Spleen (tissue), 11 donors: Measurements from ENCODE around the gene MTX1. TPM values are rescaled to one million over a fixed set of nuclear protein-coding genes. Genes with fewer than 3 reads are reported as not detected.

Experiments used
- DNase-seq: peaks from one replicate; pipeline ENCODE4 v3.0.0-alpha.2; 2020
- H3K27ac ChIP-seq, 8 donors: fragments of 200-600 bp; sonication (generic) in 7 of 8; 1 replicate in 4 of 8; 2 replicates in 4 of 8; pipeline versions ENCODE4 v1.5.0 to v1.8.0; 2016 to 2021; ENCODE audit warnings: inconsistent platforms in 4 of 8, mild to moderate bottlenecking in 4 of 8, moderate library complexity in 1 of 8
- H3K27me3 ChIP-seq, 7 donors: fragments of 200-600 bp; sonication (generic) in 6 of 7; replicated peaks in 1 of 7; 1 replicate in 4 of 7; 2 replicates in 3 of 7; pipeline versions ENCODE4 v1.5.0 to v1.8.0; 2016 to 2021; ENCODE audit warnings: inconsistent platforms in 3 of 7, mild to moderate bottlenecking in 1 of 7
- H3K36me3 ChIP-seq, 6 donors: fragments of 200-600 bp; sonication (generic) in 5 of 6; 1 replicate in 4 of 6; 2 replicates in 2 of 6; pipeline versions ENCODE4 v1.5.0 to v1.8.0; 2016 to 2021; ENCODE audit warnings: inconsistent platforms in 2 of 6
- H3K4me1 ChIP-seq, 6 donors: fragments of 200-600 bp; sonication (generic) in 5 of 6; 1 replicate in 3 of 6; 2 replicates in 3 of 6; pipeline versions ENCODE4 v1.5.0 to v1.8.0; 2016 to 2021; ENCODE audit warnings: inconsistent platforms in 3 of 6
- H3K4me3 ChIP-seq, 8 donors: fragments of 200-600 bp; sonication (generic) in 7 of 8; 1 replicate in 4 of 8; 2 replicates in 4 of 8; pipeline versions ENCODE4 v1.5.0 to v1.8.0; 2016 to 2021; ENCODE audit warnings: inconsistent platforms in 4 of 8, mild to moderate bottlenecking in 4 of 8, moderate library complexity in 2 of 8
- H3K9me3 ChIP-seq, 8 donors: fragments of 200-600 bp; sonication (generic) in 7 of 8; 1 replicate in 4 of 8; 2 replicates in 4 of 8; pipeline versions ENCODE4 v1.5.0 to v1.8.0; 2016 to 2021; ENCODE audit warnings: inconsistent platforms in 4 of 8
- POLR2A ChIP-seq, 3 donors: fragments of 450-650 bp; IDR thresholded peaks; one replicate each; pipeline ENCODE4 v1.5.1; 2017; ENCODE audit warnings: antibody characterized with exemption in 3 of 3, mild to moderate bottlenecking in 1 of 3
- POLR2AphosphoS5 ChIP-seq, 3 donors: sonication (generic); formaldehyde crosslinking; IDR thresholded peaks; one replicate each; pipeline ENCODE4 v1.5.1; 2017; ENCODE audit warnings: antibody characterized with exemption in 3 of 3
- WGBS, 5 donors: extraction: QIAGEN DNeasy Blood & Tissue Kit in 3 of 5; methylation state at CpG; one replicate each; pipeline versions ENCODE4 v1.1.5 to v1.1.7; 2013 to 2018; 5-methylcytosine and 5-hydroxymethylcytosine counted together
- intact Hi-C: fragments of 100-400 bp; cut with DNase I; formaldehyde crosslinking; loops from one replicate; pipeline ENCODE4 v1.15.0; 2023; ENCODE audit warnings: low total_unique reads
- polyA plus RNA-seq, 3 donors: library from polyadenylated mRNA; stranded (reverse); fragments of 200-250 nt; gene quantifications; one replicate each; pipeline ENCODE4 v1.2.1, GENCODE V29; 2013
- total RNA-seq, 7 donors: library from RNA; depleted of rRNA in 3 of 7; stranded (reverse); fragments of >200 nt in 3 of 7; fragmentation: NEBNext Ultra II Directional in 4 of 7; extraction: Animal tissue kit (Norgen Biotek cat#: 25700) in 4 of 7; gene quantifications; one replicate each; pipeline versions ENCODE4 v1.1.0 to v1.2.1, GENCODE V29; 2016 to 2021
- TF ChIP-seq, protein P1 (sequence below), 11 experiments: fragments of 200-600 bp in 7 of 11; fragments of 450-650 bp in 4 of 11; sonication (generic) in 4 of 11; IDR thresholded peaks in 8 of 11; conservative IDR thresholded peaks in 3 of 11; 1 replicate in 7 of 11; 2 replicates in 4 of 11; pipeline versions ENCODE4 v1.4.0 to v1.8.0; 2016 to 2021; ENCODE audit warnings: antibody characterized with exemption in 11 of 11, inconsistent platforms in 4 of 11, mild to moderate bottlenecking in 1 of 11
- donor health status: healthy with polysubstance abuse.
- donor health status: DM: no; HTN: no; CAD: no; lungs with moderate emphysema.
- donor health status: DM: no; HTN: no; CAD: no.
- donor health status: Bipolar disorder and iron deficiency.
- donor health status: healthy.
- donor health status: DM: no; HTN: no; CAD: no.
- donor health status: DM: yes; HTN: yes; CAD: no.

Gene MTX1
- total and polyA plus RNA-seq, 10 donors = 28.2 to 48.4 (median 38.5) TPM

DNA sequence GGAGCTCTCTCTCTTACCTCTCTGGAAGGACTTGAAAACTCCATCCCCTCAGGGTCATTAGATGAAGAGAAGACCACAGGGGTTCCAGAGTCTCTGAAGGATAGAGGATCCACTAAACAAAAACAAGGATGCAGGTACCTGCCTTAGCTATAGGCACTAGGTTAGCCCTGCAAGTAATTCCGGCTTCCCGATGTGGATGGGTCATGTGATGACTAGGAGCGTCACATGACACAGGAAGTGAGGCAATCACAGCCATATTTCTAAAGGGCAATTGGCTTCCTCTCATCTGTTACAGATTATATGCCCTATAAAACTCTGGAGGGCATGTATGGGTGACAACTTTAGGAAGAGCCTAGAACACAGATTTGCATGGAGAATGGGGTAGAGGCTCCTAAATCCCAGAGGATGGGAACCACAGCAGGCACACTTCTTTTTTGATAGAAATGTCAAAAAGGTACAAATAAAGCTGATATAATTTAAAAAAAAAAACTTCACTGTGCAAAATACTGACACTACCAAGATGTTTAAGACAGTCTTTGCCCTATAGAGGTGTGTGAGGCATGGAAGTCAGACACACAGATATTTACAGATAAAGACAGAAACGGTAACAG lies 32.7 kb downstream of the MTX1 start:
- TF ChIP-seq, protein P1, sequence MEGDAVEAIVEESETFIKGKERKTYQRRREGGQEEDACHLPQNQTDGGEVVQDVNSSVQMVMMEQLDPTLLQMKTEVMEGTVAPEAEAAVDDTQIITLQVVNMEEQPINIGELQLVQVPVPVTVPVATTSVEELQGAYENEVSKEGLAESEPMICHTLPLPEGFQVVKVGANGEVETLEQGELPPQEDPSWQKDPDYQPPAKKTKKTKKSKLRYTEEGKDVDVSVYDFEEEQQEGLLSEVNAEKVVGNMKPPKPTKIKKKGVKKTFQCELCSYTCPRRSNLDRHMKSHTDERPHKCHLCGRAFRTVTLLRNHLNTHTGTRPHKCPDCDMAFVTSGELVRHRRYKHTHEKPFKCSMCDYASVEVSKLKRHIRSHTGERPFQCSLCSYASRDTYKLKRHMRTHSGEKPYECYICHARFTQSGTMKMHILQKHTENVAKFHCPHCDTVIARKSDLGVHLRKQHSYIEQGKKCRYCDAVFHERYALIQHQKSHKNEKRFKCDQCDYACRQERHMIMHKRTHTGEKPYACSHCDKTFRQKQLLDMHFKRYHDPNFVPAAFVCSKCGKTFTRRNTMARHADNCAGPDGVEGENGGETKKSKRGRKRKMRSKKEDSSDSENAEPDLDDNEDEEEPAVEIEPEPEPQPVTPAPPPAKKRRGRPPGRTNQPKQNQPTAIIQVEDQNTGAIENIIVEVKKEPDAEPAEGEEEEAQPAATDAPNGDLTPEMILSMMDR (IDR thresholded peaks at IDR 0.05 in 8 of 11, conservative IDR thresholded peaks at IDR 0.05 in 3 of 11) = no peak
- no peak for TF ChIP-seq POLR2A (IDR thresholded peaks at IDR 0.05)
- TF ChIP-seq POLR2AphosphoS5 (IDR thresholded peaks at IDR 0.05) = peak in 1 of 3 donors; percentile 83
- Histone ChIP-seq H3K27ac (peak overlapping the region; percentile 27 to 97 (median 92)), H3K36me3 (peaks cover 0 to 39% (median 23%) of the 10 kb centered on the region in 6 donors), H3K4me1 (peaks cover 22 to 73% (median 51%) of the 10 kb centered on the region in 6 donors), H3K4me3 (peak overlapping the region; percentile 19 to 70 (median 46)), H3K9me3 (no peaks in the 10 kb centered on the region), H3K27me3 (peaks cover 0 to 4% (median 0%) of the 10 kb centered on the region in 7 donors)
- DNase-seq = peak; percentile 83
- WGBS, 5 donors = 12 to 18% (median 15%) methylated on average over 4 of the region's 4 CpGs
- intact Hi-C loops = no loop called here

DNA sequence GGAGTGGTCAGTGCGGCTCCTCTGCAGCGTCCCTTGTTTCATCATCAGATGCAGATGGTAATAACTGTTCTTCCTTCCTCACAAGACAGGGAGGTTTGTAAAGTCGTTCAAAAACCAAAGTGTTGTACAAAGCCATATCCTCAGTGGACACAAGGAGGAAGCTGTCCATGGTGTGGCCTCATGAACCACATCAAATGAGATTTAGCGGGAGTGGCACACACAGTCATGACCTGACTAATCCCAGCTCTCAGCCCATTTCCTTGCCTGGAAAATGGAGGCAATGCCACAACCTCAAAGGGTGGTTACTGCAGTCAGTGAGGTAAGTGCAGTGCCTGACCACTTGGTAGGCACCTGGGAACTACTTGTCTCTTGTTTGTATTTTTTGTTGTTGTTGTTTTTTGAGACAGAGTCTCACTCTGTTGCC lies 33.4 kb downstream of the MTX1 start:
- Histone ChIP-seq H3K4me1 (peaks cover 22 to 66% (median 51%) of the 10 kb centered on the region in 6 donors), H3K36me3 (peaks cover 0 to 33% (median 16%) of the 10 kb centered on the region in 6 donors), H3K27ac (peak overlapping the region in 7 of 8 donors; percentile 67 to 97 (median 93)), H3K27me3 (peaks cover 0 to 4% (median 0%) of the 10 kb centered on the region in 7 donors), H3K4me3 (peak overlapping the region in 2 of 8 donors; percentile 46 to 70), H3K9me3 (no peaks in the 10 kb centered on the region)
- peak in 1 of 3 donors; percentile 27 for TF ChIP-seq POLR2AphosphoS5 (IDR thresholded peaks at IDR 0.05)
- no peak for TF ChIP-seq POLR2A (IDR thresholded peaks at IDR 0.05)
- TF ChIP-seq, protein P1 (IDR thresholded peaks at IDR 0.05 in 8 of 11, conservative IDR thresholded peaks at IDR 0.05 in 3 of 11) = peak in 1 of 11 experiments; percentile 28
- no peak for DNase-seq
- intact Hi-C loops = no loop called here
- 36 to 69% (median 53%) methylated on average over 4 of the region's 4 CpGs for WGBS, 5 donors

DNA sequence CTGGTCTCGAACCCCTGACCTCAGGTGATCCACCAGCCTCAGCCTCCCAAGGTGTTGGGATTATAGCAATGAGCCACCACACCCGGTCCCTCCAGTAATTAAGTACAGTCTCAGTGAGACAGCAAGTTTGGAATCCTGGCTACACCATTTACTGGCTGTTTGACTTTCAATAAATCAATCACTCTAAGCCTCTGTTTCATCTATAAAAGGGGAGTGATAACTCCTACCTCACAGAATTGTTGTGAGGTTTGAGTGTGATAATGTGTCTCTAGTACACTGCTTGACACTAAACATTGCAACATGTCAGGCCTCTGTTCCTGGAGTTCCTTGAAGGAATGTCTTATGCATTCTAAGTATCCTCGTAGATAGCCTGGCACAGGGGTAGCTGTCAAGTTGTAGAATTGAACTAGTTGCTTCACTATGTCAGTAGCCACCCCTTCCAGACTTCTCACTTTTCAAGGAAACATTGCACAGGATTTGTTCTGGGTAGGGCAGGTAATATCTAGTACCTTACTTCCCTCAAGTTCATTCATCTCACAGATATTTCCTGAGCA lies 34.4 kb downstream of the MTX1 start:
- Histone ChIP-seq H3K4me3 (peak overlapping the region in 2 of 8 donors; percentile 59 to 78), H3K27ac (peak overlapping the region in 7 of 8 donors; percentile 90 to 97 (median 95)), H3K4me1 (peaks cover 22 to 63% (median 51%) of the 10 kb centered on the region in 6 donors), H3K9me3 (no peaks in the 10 kb centered on the region), H3K36me3 (peaks cover 0 to 33% (median 10%) of the 10 kb centered on the region in 6 donors), H3K27me3 (peaks cover 0 to 4% (median 0%) of the 10 kb centered on the region in 7 donors)
- intact Hi-C loops = no loop called here
- WGBS, 5 donors = 68 to 96% (median 80%) methylated on average over 3 of the region's 3 CpGs
- no peak for DNase-seq
- TF ChIP-seq, protein P1 (IDR thresholded peaks at IDR 0.05 in 8 of 11, conservative IDR thresholded peaks at IDR 0.05 in 3 of 11) = no peak
- TF ChIP-seq POLR2AphosphoS5 (IDR thresholded peaks at IDR 0.05) (no peak), POLR2A (IDR thresholded peaks at IDR 0.05) (no peak)
